Measurements from ENCODE around the gene MRPL20. TPM values are rescaled to one million over a fixed set of nuclear protein-coding genes. Genes with fewer than 3 reads are reported as not detected.
"Not testable (repeated sequence)": the region's sequence is repeated elsewhere in the genome, so short reads cannot be mapped to it uniquely, and the experiment has no call there.

MRPL20 gene
- total RNA-seq, 1 donor from 2014 or later = 108 TPM

- TF ChIP-seq CTCF (conservative IDR thresholded peaks at IDR 0.05) = no peak
- no peaks in the 10 kb centered on the region for H3K27me3 Mint-ChIP-seq
- peaks cover 22% of the 10 kb centered on the region for H3K4me1 Mint-ChIP-seq (ENCODE audit: unreplicated experiment)
- no peak overlapping the region for H3K27ac Mint-ChIP-seq
- no peak for DNase-seq (ENCODE audit: extremely low spot score, unreplicated experiment)
- H3K36me3 Mint-ChIP-seq = no peaks in the 10 kb centered on the region
- H3K9me3 Mint-ChIP-seq = no peaks in the 10 kb centered on the region
- no peak overlapping the region for H3K4me3 Mint-ChIP-seq
These were observed 12.3 kb upstream of the MRPL20 start for GRCh38 chr1:1419363-1419812.

GRCh38 chr1:1418464-1419362, 11.6 kb upstream of the MRPL20 start:
- peaks cover 22% of the 10 kb centered on the region for H3K4me1 Mint-ChIP-seq (ENCODE audit: unreplicated experiment)
- TF ChIP-seq CTCF (conservative IDR thresholded peaks at IDR 0.05) = no peak
- H3K27ac Mint-ChIP-seq = peak overlapping the region; percentile 70
- no peaks in the 10 kb centered on the region for H3K36me3 Mint-ChIP-seq
- no peaks in the 10 kb centered on the region for H3K9me3 Mint-ChIP-seq
- H3K27me3 Mint-ChIP-seq = no peaks in the 10 kb centered on the region
- peak overlapping the region; percentile 70 for H3K4me3 Mint-ChIP-seq
- DNase-seq (ENCODE audit: extremely low spot score, unreplicated experiment) = no peak

- H3K36me3 Mint-ChIP-seq; H3K27me3 Mint-ChIP-seq; DNase-seq (ENCODE audit: extremely low spot score, unreplicated experiment); H3K9me3 Mint-ChIP-seq: not testable (repeated sequence)
- Mint-ChIP-seq H3K4me1 (ENCODE audit: unreplicated experiment) (peaks cover 19% of the 10 kb centered on the region), H3K27ac (peak overlapping the region; percentile 70), H3K4me3 (peak overlapping the region; percentile 70)
These were observed 10.9 kb upstream of the MRPL20 start for GRCh38 chr1:1417825-1418463.

- H3K4me3 Mint-ChIP-seq = not testable (repeated sequence)
- H3K4me1 Mint-ChIP-seq (ENCODE audit: unreplicated experiment) = peaks cover 14% of the 10 kb centered on the region
- H3K27ac Mint-ChIP-seq = peak overlapping the region; percentile 10
These were observed 10.3 kb upstream of the MRPL20 start for GRCh38 chr1:1417396-1417795.

GRCh38 chr1:1415751-1416150, 8.7 kb upstream of the MRPL20 start:
- peaks cover 14% of the 10 kb centered on the region for H3K4me1 Mint-ChIP-seq (ENCODE audit: unreplicated experiment)
- no peaks in the 10 kb centered on the region for H3K27me3 Mint-ChIP-seq
- H3K4me3 Mint-ChIP-seq = no peak overlapping the region
- no peak for TF ChIP-seq CTCF (conservative IDR thresholded peaks at IDR 0.05)
- no peaks in the 10 kb centered on the region for H3K9me3 Mint-ChIP-seq
- no peak overlapping the region for H3K27ac Mint-ChIP-seq
- H3K36me3 Mint-ChIP-seq = no peaks in the 10 kb centered on the region
- no peak for DNase-seq (ENCODE audit: extremely low spot score, unreplicated experiment)

More at GRCh38 chr1:1417396-1417795, 10.3 kb upstream of the MRPL20 start:
- not testable (repeated sequence) for H3K27me3 Mint-ChIP-seq; H3K36me3 Mint-ChIP-seq; DNase-seq (ENCODE audit: extremely low spot score, unreplicated experiment); H3K9me3 Mint-ChIP-seq

- not testable (repeated sequence) for H3K9me3 Mint-ChIP-seq; H3K4me3 Mint-ChIP-seq; H3K27ac Mint-ChIP-seq; H3K27me3 Mint-ChIP-seq; DNase-seq (ENCODE audit: extremely low spot score, unreplicated experiment); H3K4me1 Mint-ChIP-seq (ENCODE audit: unreplicated experiment); H3K36me3 Mint-ChIP-seq
These were observed 5.3 kb upstream of the MRPL20 start for GRCh38 chr1:1412311-1412902.

- Mint-ChIP-seq H3K4me3 (peak overlapping the region; percentile 31), H3K27me3 (no peaks in the 10 kb centered on the region), H3K9me3 (no peaks in the 10 kb centered on the region), H3K27ac (no peak overlapping the region), H3K36me3 (no peaks in the 10 kb centered on the region), H3K4me1 (ENCODE audit: unreplicated experiment) (peaks cover 6% of the 10 kb centered on the region)
- DNase-seq (ENCODE audit: extremely low spot score, unreplicated experiment) = no peak
- TF ChIP-seq CTCF (conservative IDR thresholded peaks at IDR 0.05) = no peak
These were observed 4.5 kb upstream of the MRPL20 start for GRCh38 chr1:1411626-1412025.

GRCh38 chr1:1410238-1410637, 3.1 kb upstream of the MRPL20 start:
- not testable (repeated sequence) for H3K4me1 Mint-ChIP-seq (ENCODE audit: unreplicated experiment); H3K27me3 Mint-ChIP-seq; H3K36me3 Mint-ChIP-seq; DNase-seq (ENCODE audit: extremely low spot score, unreplicated experiment); H3K9me3 Mint-ChIP-seq
- Mint-ChIP-seq H3K4me3 (peak overlapping the region; percentile 81), H3K27ac (peak overlapping the region; percentile 70)
